Urothelium cell line (cell line): ENCODE data around the gene SLC6A2.

Experiments
- DNase-seq: peaks from one replicate; pipeline ENCODE4 v3.0.0; 2011; ENCODE audit warnings: low spot score, mixed read lengths
- FAIRE-seq: peaks from 2 replicates; lab custom pipeline; 2011; peaks lifted over from hg19 to GRCh38; lab: Jason Lieb, UNC

The SLC6A2 gene

DNA sequence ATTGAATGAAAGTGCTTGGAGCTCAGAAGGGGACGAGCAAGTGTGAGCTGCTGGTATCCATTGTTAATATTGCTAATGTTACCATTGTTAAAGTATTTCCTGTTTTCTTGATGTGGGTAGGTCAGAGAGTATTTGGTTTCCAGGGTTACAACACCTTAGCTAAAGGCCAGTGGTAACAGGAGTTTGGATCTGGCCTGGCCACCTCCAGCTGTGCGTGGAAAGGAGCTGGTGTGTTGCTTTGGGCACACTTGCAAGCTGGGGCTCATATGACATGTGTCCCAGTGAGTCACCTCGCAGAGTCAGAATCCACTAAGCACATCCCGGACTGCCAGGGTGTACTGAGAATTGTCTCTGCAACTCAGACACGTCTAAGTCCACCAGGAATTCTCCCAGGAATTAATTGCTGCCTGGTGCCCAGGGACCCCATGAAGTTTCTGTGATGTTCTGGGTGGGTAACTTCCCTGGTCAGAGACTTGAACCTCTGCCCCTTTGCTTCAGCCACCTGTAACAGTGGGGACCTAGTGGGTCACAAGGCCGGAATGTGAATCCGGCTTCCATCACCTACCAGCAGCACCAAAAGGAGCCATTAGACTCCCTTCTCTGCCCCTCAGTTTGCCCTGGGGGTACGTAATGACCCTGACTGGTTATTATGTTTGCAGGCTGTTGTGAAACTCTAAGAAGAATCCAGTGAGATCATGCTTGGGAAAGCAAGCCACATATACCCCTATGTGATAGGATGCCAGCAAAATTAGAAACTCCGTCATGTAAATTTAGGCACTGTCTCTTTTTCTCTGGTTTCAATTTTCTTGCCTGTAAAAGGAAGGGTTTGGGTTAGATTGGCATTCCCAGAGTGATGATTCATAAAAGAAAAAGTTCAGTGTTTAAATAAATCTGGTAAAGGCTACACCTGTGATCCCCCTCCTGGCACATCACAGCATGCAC lies 12.8 kb downstream of the SLC6A2 start:
- peak; percentile 76 for DNase-seq
- peak; percentile 20 for FAIRE-seq

DNA sequence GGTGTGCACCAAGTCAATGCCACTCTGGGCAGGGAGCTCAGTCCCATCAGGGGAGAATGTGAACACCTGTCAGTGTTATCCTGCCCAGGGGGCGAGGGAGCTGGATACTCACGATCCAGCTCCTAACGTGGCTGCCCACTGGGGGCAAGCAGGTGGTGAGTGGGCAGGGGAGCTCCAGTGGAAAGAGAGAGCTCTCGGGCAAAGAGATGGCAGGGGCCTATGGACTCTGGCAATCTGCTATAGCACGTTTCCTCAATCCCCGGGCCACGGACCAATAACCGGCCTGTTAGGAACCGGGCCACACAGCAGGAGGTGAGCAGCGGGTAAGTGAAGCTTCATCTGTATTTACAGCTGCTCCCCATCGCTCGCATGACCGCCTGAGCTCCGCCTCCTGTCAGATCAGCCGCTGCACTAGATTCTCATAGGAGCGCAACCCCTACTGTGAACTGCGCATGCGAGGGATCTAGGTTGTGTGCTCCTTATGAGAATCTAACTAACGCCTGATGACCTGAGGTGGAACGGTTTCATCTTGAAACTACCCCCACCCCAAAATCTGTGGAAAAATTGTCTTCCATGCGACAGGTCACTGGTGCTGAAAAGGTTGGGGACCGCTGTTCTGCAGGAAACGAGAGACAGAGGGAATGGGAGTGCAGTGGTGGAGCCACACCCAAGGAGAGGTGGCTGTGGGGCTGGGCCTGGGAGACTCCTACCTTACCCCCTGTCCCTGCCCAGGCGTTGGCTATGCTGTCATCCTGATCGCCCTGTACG lies 15.6 kb downstream of the SLC6A2 start:
- FAIRE-seq = no peak
- DNase-seq = no peak

DNA sequence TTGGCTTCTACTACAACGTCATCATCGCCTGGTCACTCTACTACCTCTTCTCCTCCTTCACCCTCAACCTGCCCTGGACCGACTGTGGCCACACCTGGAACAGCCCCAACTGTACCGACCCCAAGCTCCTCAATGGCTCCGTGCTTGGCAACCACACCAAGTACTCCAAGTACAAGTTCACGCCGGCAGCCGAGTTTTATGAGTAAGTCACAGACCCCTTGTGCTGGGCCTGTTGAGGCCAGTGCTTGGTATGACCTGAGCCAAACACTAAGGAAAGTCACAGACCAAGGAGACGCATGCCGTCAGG lies 16.1 kb downstream of the SLC6A2 start:
- no peak for DNase-seq
- peak; percentile 5 for FAIRE-seq

DNA sequence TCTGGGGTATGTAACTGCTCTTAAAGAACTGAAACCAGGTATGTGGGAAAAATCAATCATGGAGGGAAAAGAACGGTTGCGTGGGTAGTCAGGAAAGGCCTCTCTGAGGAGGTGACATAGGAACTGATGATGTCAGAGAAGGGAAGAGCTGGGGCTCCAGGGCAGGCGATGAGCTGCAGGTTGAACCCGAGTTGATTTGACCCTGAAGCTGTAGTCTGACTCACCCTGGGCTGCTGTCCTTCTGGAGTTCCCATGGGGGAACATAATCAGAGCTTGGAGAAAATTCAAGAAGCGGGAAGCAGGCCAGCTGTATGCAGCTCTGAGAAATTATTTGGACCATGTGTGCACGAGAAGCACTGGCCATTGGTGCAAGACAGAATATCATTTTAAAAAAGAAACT lies 16.7 kb downstream of the SLC6A2 start:
- DNase-seq (peak; percentile 42), FAIRE-seq (no peak)

DNA sequence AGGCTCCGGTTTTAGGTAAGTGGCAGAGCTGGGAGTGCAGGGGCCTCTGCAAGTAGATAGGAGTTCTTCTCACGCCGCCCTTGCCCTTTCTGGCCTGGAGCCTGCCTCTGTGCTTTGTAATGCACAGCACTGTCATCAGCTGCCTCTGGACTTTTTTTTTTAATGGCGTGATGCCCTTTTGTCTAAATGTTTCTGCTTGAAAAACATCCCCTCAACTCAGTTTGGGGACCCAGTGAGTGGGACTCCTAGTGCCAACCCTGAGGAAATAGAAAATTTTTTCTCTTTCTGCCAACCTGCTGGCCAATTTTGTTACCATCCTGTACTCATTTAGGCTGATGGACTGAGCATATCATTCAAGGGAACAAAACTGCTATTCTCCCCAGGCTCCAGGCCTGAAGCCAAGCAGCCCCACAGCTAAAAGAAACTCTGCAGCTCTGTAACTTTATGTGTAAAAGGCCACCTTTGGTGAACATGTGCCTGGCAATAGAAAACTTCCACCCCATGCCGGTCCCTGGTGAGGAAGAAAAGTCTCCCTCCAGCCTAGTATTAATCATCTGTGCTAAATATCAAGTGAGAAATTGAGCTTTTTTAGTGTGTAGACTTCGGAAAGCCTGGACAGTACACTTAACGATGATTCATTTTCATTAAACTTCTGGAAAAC lies 22.5 kb downstream of the SLC6A2 start:
- DNase-seq (no peak), FAIRE-seq (no peak)

DNA sequence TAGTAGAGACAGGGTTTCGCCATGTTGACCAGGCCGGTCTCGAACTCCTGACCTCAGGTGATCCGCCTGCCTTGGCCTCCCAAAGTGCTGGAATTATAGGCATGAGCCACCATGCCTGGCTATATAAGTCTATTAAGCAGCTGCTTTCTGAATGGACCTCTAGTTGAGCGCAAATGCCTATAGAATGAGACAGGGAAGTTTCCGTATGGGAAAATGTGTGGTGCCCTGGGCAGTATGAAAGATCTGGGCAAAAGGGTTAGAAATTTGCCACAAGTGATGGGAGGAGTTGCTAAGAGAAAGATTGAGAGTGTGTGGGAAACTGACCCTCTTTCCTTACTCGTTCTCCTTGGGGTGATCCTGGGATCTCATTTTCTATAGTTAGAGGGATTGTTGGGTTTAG lies 26.3 kb downstream of the SLC6A2 start:
- DNase-seq (no peak), FAIRE-seq (no peak)

DNA sequence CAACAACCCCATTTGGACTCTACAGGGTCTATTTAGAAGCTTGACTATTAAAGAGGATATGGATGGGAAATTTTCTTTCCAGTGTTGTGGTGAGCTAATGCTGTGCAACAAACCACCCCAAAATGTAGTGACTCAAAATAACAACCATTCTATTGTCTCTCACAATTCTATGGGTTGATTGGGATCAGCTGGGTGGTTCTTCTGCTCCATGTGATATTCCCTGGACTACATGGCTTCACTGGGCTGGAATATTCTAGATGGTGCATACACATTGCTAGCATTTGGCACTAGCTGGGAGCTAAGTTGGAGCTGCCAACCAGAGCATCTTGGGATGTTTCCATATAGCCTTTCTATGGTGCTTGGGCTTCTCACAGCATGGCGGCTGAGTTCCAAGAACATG lies 30.2 kb downstream of the SLC6A2 start:
- DNase-seq = no peak
- FAIRE-seq = no peak

DNA sequence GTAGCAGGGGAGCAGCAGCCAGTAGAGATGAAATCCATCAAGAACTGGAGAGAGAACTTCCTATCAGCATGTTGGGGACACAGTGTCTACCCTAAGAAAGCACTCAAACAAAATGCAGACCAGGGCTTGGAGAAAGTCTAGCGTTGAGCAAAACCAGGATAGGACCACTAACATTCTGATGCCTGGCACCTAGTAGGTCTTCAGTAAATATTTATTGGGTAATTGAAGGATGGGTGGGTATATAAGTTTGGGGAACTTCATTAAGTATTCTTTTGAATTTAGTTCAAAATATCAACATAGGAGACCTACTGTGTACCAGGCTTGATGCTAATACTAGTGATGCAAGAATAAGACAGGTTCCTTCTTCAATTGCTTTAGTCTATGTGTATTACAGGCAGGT lies 30.9 kb downstream of the SLC6A2 start:
- DNase-seq (no peak), FAIRE-seq (no peak)

DNA sequence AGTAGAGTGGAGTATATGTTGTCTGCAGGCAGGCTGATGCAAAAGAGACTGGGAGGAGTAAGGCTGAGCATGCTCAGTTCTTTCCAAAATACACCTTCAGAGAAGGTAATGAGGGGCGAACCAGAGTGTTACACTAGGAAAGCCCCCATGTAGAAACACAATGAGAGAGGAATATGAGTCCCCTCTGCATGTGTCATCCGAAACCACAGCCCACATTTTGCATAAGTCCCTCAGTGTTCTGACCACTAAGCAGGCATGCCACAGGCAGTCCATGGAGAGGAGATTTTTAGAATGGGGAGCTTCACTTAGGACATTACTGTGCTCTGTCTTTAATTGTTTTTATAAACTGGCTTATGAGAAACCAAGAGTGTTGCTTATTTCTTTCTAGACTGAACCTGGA lies 32.0 kb downstream of the SLC6A2 start:
- no peak for DNase-seq
- no peak for FAIRE-seq

DNA sequence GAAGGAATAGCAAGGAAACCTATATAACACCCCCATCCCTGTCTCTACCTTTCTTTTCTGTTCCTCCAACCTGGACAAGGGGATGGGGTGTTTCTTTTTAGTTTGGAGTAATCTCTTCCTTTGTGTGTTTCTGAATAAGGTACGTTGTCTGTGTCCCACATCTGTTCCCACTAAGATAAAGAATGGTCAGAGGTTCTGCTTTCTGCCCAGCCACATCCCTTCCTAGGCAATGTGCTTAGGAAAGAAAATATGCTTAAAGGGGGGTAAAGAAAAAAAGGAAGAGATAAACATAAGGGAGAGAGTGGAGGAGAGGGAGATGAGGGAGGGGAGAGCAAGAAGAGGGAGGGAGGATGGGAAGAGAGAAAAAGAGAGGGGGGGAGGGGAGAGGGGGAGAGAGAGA lies 35.1 kb downstream of the SLC6A2 start:
- DNase-seq = no peak
- FAIRE-seq = no peak

DNA sequence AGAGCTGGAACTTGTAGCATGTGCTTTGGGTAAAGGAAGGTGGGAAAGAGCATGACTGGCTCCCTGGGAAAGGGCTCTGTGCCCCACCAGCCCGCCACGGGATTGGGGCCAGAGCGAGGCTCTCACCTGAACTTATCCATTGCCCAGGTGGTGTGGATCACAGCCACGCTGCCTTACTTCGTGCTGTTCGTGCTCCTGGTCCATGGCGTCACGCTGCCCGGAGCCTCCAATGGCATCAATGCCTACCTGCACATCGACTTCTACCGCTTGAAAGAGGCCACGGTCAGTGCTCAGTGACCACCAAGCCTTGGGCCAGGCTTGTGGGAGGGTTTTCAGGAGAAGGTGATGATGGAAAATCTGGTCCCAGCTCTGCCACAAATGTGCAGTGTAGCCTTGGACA lies 36.0 kb downstream of the SLC6A2 start:
- DNase-seq = no peak
- no peak for FAIRE-seq

DNA sequence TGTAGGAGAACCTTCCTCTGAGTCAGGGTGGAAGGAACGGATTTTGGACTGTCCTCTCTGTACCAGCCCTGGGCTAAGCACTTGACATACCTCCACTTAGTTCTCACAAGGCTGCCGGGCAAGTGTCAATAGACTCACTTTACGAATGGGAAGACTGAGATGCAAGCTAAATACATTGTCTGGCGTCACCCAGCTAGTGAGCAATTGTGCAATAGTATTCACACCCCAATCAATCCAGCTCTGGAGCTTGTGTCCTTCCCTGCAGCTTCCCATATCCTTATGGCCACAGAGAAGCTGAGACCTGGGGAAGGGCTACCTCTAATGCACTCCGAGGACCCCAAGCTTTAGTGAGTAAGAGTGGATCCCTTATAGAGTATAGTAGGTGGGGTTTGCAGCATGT lies 39.8 kb downstream of the SLC6A2 start:
- DNase-seq (no peak), FAIRE-seq (no peak)

DNA sequence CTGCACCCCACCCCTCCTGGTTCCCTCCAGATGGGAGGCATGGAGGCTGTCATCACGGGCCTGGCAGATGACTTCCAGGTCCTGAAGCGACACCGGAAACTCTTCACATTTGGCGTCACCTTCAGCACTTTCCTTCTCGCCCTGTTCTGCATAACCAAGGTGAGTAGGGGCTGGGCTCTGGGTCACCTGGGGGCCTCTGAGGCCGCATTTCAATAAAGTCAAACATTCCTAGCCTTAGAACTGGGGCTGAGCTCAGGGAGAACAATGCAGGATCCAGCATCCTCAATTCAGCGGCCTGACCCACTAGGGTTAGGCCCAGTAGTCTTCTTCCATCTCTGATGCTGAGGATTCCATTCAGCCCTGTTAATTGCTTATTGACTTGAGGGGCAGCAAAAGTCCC lies 42.1 kb downstream of the SLC6A2 start:
- DNase-seq = no peak
- FAIRE-seq = no peak

DNA sequence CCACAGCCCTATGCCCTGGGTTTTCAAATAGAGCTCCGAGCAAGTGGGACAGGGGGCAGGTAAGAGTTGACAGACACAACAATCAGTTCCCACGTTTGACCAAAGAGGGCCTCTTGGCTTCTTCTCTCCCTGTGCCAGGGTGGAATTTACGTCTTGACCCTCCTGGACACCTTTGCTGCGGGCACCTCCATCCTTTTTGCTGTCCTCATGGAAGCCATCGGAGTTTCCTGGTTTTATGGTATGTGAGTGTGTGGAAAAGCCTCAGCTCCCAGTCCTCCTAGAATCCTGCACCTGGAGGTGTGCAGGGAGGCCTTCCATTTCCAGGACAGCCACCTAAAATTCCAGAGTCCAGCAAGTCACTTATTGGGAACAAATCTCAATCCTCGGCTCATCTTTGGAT lies 42.5 kb downstream of the SLC6A2 start:
- DNase-seq (no peak), FAIRE-seq (no peak)

DNA sequence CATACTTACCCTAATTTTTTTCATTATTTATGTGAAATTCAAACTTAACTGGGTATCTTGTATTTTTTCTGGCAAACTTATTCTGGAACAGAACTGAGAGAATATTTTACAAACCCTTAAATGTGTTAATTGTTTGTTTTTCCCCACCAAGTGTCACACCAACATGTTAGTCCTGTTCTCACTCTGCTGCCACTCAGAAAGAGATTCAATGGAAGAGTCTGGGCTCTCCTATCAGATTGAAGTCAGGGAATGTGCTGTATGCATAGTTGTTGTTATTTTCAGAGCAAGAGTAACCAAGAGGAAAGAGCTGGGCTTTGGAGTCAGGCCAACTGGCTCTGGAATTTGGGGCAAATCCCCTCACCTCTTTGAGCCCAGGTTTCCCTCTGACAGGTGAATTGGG lies 43.2 kb downstream of the SLC6A2 start:
- FAIRE-seq = no peak
- no peak for DNase-seq

DNA sequence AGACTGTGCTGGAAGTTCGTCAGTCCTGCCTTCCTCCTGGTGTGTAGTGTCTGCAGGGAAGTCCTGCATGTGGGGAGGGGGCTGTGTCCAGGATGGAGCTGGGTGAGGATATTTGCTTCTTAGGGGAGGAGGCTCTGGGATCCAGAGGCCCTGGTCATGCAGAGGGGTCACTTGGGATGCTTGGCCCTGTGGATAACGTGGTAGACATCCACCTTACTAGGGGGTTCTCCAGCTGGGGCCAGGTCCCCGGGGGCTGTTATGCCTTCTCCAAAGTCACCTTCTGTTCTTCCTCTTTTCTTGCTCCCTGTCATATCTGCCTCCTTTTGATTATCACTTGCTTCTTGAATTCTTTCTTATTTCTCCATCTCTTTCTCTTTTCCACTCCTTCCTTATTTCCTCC lies 43.8 kb downstream of the SLC6A2 start:
- FAIRE-seq (no peak), DNase-seq (no peak)

DNA sequence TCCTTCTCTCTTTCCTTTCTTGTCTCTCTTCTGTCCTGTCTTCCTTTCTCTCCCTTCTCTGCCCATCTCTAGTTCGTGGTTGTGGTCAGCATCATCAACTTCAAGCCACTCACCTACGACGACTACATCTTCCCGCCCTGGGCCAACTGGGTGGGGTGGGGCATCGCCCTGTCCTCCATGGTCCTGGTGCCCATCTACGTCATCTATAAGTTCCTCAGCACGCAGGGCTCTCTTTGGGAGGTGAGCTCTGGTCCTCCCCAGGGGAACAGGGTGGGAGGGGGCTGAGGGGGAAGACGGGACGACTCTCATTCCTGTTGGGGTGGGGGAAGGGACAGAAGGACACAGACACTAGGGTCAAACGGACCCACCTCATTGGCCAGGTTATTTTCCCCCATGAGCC lies 44.3 kb downstream of the SLC6A2 start:
- no peak for FAIRE-seq
- no peak for DNase-seq

DNA sequence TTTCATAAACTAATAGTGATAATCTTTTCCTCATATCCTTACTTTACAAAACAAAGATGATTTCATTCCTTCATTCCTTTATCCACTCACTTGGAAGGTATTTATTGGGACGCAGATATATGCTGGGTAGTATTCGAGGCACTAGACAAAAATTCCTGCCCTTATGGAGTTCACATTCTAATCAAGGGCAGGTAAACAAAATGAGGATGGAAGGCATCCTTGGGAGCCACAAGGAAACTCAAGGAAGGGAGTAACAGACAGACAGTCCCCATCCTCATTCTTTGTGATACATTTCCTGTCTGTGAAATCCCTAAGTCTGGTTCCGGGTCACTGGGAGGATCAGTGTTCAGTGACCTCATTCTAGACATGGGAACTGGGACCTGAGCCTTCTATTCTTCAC lies 45.2 kb downstream of the SLC6A2 start:
- DNase-seq (no peak), FAIRE-seq (no peak)

DNA sequence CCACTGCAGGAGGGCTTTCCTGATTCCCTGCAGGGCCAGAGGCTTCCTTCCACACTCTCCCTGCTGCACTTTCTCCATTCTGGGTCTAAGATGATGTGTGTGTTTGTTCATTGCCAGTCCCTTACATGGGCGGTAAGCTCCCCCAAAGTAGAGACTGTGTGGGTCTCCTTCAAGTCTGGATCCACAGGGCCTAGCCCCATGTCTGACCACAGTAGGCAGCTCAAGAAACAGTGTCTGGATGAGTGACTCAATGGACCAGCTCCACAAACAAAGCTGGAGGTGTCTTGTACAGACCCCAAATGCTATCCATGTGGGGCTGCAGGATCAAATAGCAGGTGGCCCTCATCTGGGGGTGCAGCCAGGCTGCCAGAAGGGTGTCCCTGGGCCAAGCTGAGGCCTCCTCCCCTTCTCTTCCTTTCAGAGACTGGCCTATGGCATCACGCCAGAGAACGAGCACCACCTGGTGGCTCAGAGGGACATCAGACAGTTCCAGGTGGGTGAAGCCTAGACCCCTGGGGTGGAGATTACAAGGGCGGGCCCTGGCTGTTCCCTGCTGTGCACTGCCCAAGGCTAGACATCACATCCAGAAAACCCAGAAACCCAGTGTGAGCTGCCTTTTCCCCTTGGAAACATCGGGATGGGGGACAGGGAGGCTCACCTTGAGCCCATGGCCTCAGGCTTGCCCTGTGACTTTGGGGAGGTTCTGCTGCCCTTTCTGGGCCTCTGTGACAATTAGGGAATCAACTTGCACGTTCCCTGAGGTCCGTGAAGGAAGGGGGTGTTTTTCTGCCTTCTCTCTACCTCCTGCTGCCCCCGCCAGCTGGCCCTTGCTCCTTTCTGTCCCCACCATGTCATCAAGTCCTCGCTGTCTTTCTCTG lies 45.9 kb downstream of the SLC6A2 start:
- FAIRE-seq (no peak), DNase-seq (peak; percentile 70)

DNA sequence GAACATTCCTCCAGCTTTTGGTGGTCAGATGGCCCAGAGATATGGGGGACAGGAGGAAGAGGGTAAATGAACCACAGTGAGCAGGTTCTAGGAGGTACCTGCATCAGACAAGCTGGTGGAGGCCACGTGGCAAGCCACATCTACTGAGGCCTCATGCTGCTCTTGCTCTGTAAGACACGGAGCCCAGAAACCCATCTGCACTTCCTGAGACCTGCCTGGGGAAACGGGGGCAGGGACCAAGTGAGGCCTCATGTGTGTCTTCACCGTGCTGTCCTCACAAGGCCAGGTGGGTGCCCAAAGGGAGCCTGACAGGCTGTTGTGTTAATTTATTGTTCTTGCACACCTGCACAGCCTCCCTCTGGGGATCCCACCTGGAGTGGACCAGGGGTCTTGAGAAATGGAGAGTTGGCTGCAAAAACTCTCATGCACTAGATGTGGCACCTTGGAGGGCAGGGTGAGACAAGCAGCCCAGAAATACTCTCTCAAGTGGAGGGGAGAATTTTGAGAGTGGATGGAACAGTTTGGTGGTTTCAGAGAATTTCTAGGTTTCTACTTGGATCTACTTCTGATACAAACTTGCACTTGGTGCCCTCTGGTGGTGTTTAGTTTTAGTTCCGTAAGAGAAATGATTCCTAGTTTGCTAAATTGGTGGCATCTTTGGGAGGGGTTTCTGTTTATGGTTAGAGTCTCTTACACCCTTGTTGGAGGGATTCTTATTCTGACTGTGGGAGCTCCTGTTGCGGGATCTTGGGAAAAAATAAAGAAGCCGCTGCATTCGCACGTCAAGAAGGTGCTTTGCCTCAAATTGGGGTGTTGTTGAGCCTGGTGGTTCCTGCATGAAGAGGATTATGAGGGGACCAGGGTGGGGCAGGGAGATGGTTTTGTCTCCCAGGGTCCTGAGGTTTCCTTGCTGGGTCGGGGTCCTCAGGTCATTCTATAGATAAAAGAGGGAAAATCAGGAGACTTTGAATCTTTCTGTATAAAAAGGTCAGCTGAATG lies 47.5 kb downstream of the SLC6A2 start:
- peak; percentile 44 for DNase-seq
- FAIRE-seq = no peak
